Osteocyte (in vitro differentiated cells): ENCODE data around the gene BANP. TPM values are rescaled to one million over a fixed set of nuclear protein-coding genes. Genes with fewer than 3 reads are reported as not detected.

ENCODE experiments used
- DNase-seq: peaks from one replicate; pipeline ENCODE4 v3.0.0; 2021; ENCODE audit warnings: mixed read lengths; ENCODE audit not compliant: unreplicated experiment; ENCODE audit errors: extremely low spot score
- H3K27ac Mint-ChIP-seq: one replicate; pipeline ENCODE4 v1.8.0; 2021; ENCODE audit warnings: mild to moderate bottlenecking, mixed read lengths; ENCODE audit not compliant: unreplicated experiment
- H3K27me3 Mint-ChIP-seq: one replicate; pipeline ENCODE4 v1.8.0; 2021; ENCODE audit warnings: mixed read lengths; ENCODE audit not compliant: unreplicated experiment
- H3K36me3 Mint-ChIP-seq: one replicate; pipeline ENCODE4 v1.8.0; 2021; ENCODE audit warnings: mixed read lengths; ENCODE audit not compliant: unreplicated experiment
- H3K4me1 Mint-ChIP-seq: one replicate; pipeline ENCODE4 v1.8.0; 2021; ENCODE audit warnings: mixed read lengths; ENCODE audit not compliant: unreplicated experiment
- H3K4me3 Mint-ChIP-seq: one replicate; pipeline ENCODE4 v1.8.0; 2021; ENCODE audit warnings: mild to moderate bottlenecking, moderate library complexity, mixed read lengths; ENCODE audit not compliant: unreplicated experiment
- H3K9me3 Mint-ChIP-seq: one replicate; pipeline ENCODE4 v1.8.0; 2021; ENCODE audit warnings: mixed read lengths; ENCODE audit not compliant: unreplicated experiment
- CTCF ChIP-seq: fragments of 200-600 bp; sonication (generic); IDR thresholded peaks from 2 replicates; pipeline ENCODE4 v1.5.0; 2021; ENCODE audit warnings: antibody characterized with exemption, mild to moderate bottlenecking, moderate library complexity
- total RNA-seq: library from RNA; stranded (reverse); gene quantifications from 2 replicates; pipeline ENCODE4 v1.2.1, GENCODE V29; 2021

The BANP gene
- total RNA-seq, 1 donor from 2014 or later, result 20.5 TPM

GRCh38 chr16:88059701-88060386, 108.6 kb downstream of the BANP start:
- peaks cover 35% of the 10 kb centered on the region for H3K4me1 Mint-ChIP-seq
- H3K4me3 Mint-ChIP-seq, result no peak overlapping the region
- H3K27me3 Mint-ChIP-seq, result no peaks in the 10 kb centered on the region
- H3K27ac Mint-ChIP-seq, result no peak overlapping the region
- TF ChIP-seq CTCF, result no peak
- no peak for DNase-seq
- H3K9me3 Mint-ChIP-seq, result no peaks in the 10 kb centered on the region
- peaks cover 5% of the 10 kb centered on the region for H3K36me3 Mint-ChIP-seq

- Mint-ChIP-seq H3K36me3 (peaks cover 3% of the 10 kb centered on the region), H3K4me3 (no peak overlapping the region), H3K27ac (no peak overlapping the region), H3K27me3 (no peaks in the 10 kb centered on the region), H3K9me3 (no peaks in the 10 kb centered on the region), H3K4me1 (peaks cover 42% of the 10 kb centered on the region)
- TF ChIP-seq CTCF, result no peak
- DNase-seq, result no peak
Measured at GRCh38 chr16:88060524-88061219, 109.4 kb downstream of the BANP start.

GRCh38 chr16:88061346-88062110, 110.3 kb downstream of the BANP start:
- H3K4me3 Mint-ChIP-seq, result no peak overlapping the region
- H3K36me3 Mint-ChIP-seq, result peaks cover 3% of the 10 kb centered on the region
- no peak for DNase-seq
- H3K9me3 Mint-ChIP-seq, result no peaks in the 10 kb centered on the region
- TF ChIP-seq CTCF, result no peak
- peaks cover 46% of the 10 kb centered on the region for H3K4me1 Mint-ChIP-seq
- H3K27ac Mint-ChIP-seq, result no peak overlapping the region
- no peaks in the 10 kb centered on the region for H3K27me3 Mint-ChIP-seq

- H3K27me3 Mint-ChIP-seq, result no peaks in the 10 kb centered on the region
- no peak for DNase-seq
- no peaks in the 10 kb centered on the region for H3K9me3 Mint-ChIP-seq
- H3K4me1 Mint-ChIP-seq, result peaks cover 46% of the 10 kb centered on the region
- peak overlapping the region; percentile 68 for H3K27ac Mint-ChIP-seq
- peaks cover 3% of the 10 kb centered on the region for H3K36me3 Mint-ChIP-seq
- no peak overlapping the region for H3K4me3 Mint-ChIP-seq
- no peak for TF ChIP-seq CTCF
Measured at GRCh38 chr16:88062341-88063210, 111.3 kb downstream of the BANP start.
